Endodermal cell (in vitro differentiated cells): ENCODE data around the gene SLIT3. TPM values are rescaled to one million over a fixed set of nuclear protein-coding genes. Genes with fewer than 3 reads are reported as not detected.

Experiments used
- DNase-seq: peaks from one replicate; pipeline ENCODE4 v3.0.0-alpha.2; 2017
- H3K27ac ChIP-seq: 2 replicates; pipeline ENCODE4 v1.5.1; 2013; ENCODE audit warnings: mild to moderate bottlenecking, low read depth, low read length, moderate library complexity
- H3K27me3 ChIP-seq: 2 replicates; pipeline ENCODE4 v1.6.1; 2013; ENCODE audit warnings: mild to moderate bottlenecking, low read length, moderate library complexity; ENCODE audit not compliant: insufficient read depth, control insufficient read depth, poor library complexity, severe bottlenecking
- H3K36me3 ChIP-seq: 2 replicates; pipeline ENCODE4 v1.7.0; 2013; ENCODE audit warnings: mild to moderate bottlenecking, low read length, moderate library complexity; ENCODE audit not compliant: control insufficient read depth, insufficient read depth
- H3K4me1 ChIP-seq: one replicate; pipeline ENCODE4 v1.7.0; 2013; ENCODE audit warnings: low read length; ENCODE audit not compliant: control insufficient read depth, insufficient read depth
- H3K4me3 ChIP-seq: 2 replicates; pipeline ENCODE4 v1.5.1; 2013; ENCODE audit warnings: mild to moderate bottlenecking, low read length, moderate library complexity
- H3K9ac ChIP-seq: 2 replicates; pipeline ENCODE4 v1.6.1; 2013; ENCODE audit warnings: mild to moderate bottlenecking, low read length, moderate library complexity; ENCODE audit not compliant: poor library complexity, severe bottlenecking; ENCODE audit errors: extremely low read depth
- H3K9me3 ChIP-seq: 2 replicates; pipeline ENCODE4 v1.6.1; 2013; ENCODE audit warnings: mild to moderate bottlenecking, low read length, moderate library complexity; ENCODE audit not compliant: control insufficient read depth
- H3K27ac Mint-ChIP-seq: 2 replicates; pipeline ENCODE4 v1.8.0; 2020; ENCODE audit warnings: mixed read lengths
- H3K27me3 Mint-ChIP-seq: 2 replicates; pipeline ENCODE4 v1.8.0; 2021; ENCODE audit warnings: mild to moderate bottlenecking, mixed read lengths; ENCODE audit not compliant: insufficient read depth
- H3K36me3 Mint-ChIP-seq: 2 replicates; pipeline ENCODE4 v1.8.0; 2020; ENCODE audit warnings: low read depth, mixed read lengths
- H3K4me1 Mint-ChIP-seq: 2 replicates; pipeline ENCODE4 v1.8.0; 2020; ENCODE audit warnings: mixed read lengths
- H3K4me3 Mint-ChIP-seq: 2 replicates; pipeline ENCODE4 v1.8.0; 2020; ENCODE audit warnings: mild to moderate bottlenecking, moderate library complexity, mixed read lengths
- H3K9me3 Mint-ChIP-seq: 2 replicates; pipeline ENCODE4 v1.8.0; 2020; ENCODE audit warnings: mild to moderate bottlenecking, mixed read lengths
- WGBS, 2 experiments: methylation state at CpG; one replicate each; pipeline versions ENCODE4 v1.1.5 to v1.1.7; 2013; ENCODE audit warnings: missing lambda C conversion rate in 2 of 2, mixed read lengths in 1 of 2; ENCODE audit not compliant: insufficient coverage in 1 of 2, insufficient read length in 1 of 2; 5-methylcytosine and 5-hydroxymethylcytosine counted together
- total RNA-seq, 2 donors: library from RNA; stranded (reverse); fragmentation: NEBNext Ultra II Directional in 1 of 2; extraction: Animal tissue kit (Norgen Biotek cat#: 25700) in 1 of 2; gene quantifications; 2 replicates in 1 of 2; 3 replicates in 1 of 2; pipeline ENCODE4 v1.2.1, GENCODE V29; 2021
- TF ChIP-seq, protein P1 (sequence below): fragments of 200-600 bp; sonication (generic); conservative IDR thresholded peaks from 2 replicates; pipeline ENCODE4 v1.5.0; 2021; ENCODE audit warnings: antibody characterized with exemption, mild to moderate bottlenecking

The SLIT3 gene
- total RNA-seq, 2 donors from 2014 or later, result 2.5 to 3.4 TPM

DNA sequence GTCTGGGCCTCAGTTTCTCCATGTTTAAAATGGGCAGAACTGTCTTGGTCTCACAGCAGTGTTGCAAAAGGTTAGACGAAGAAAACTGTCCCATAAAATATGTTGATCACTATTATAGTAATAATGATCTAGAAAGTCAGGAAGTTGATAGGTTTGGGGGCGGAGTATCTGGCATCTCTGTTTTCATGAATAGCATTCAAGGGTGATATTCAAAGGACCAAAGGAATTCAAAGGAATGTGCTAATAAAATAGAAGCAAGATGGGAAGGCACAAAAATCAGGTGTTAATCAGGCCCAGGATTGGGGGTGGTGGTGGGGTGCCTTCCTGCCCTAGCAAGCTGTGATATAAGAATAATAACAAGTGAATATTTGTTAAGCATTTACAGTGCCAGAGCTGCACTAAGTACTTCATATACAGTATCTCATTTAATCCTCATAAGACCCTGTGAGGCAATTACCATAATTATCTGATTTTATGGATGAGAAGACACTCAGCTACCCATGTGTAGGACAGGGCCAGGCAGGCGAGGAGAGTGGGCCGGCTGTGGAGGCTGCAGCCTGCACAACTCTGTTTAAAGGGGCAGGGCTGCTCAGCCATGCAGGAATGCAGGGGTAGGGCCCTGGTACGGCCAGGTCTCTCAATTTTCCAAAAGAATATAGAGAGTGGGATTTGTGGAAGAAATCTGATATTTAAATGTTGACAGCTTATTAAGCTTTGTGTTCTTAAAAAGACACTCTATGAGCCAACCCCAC lies 579.8 kb downstream of the SLIT3 start:
- 80 to 90% methylated on average over 3 to 5 of the region's 5 CpGs for WGBS, 2 experiments
- Mint-ChIP-seq H3K27ac (no peak overlapping the region), H3K27me3 (peaks cover 5% of the 10 kb centered on the region)

DNA sequence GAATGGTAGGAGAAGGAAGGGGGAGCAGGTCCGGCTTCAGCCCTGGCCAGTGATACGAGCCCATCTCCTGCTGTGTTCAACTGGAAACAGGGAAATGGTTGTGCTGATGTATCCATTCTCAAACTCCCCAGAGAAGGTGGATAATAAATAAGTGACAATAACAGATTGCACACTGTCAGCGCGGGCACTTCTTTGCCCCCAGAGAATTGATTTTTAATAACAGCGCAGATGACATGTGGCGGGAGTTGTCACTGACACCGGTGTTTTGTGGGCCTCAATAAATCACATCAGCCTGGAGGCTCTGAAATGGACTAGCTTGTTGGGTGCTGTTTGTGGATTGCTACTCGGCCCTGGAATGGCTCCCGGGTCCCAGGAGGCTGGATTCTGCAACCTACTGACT lies 580.4 kb downstream of the SLIT3 start:
- H3K27me3 ChIP-seq, result peaks cover 17% of the 10 kb centered on the region
- no peaks in the 10 kb centered on the region for H3K9me3 ChIP-seq
- 90% methylated on average over 8 to 9 of the region's 9 CpGs for WGBS, 2 experiments
- Mint-ChIP-seq H3K4me1 (no peaks in the 10 kb centered on the region), H3K36me3 (no peaks in the 10 kb centered on the region), H3K4me3 (no peak overlapping the region), H3K9me3 (no peaks in the 10 kb centered on the region), H3K27me3 (peaks cover 5% of the 10 kb centered on the region), H3K27ac (no peak overlapping the region)
- no peaks in the 10 kb centered on the region for H3K36me3 ChIP-seq
- no peak overlapping the region for H3K4me3 ChIP-seq
- peak overlapping the region; percentile 38 for H3K27ac ChIP-seq
- TF ChIP-seq, protein P1, sequence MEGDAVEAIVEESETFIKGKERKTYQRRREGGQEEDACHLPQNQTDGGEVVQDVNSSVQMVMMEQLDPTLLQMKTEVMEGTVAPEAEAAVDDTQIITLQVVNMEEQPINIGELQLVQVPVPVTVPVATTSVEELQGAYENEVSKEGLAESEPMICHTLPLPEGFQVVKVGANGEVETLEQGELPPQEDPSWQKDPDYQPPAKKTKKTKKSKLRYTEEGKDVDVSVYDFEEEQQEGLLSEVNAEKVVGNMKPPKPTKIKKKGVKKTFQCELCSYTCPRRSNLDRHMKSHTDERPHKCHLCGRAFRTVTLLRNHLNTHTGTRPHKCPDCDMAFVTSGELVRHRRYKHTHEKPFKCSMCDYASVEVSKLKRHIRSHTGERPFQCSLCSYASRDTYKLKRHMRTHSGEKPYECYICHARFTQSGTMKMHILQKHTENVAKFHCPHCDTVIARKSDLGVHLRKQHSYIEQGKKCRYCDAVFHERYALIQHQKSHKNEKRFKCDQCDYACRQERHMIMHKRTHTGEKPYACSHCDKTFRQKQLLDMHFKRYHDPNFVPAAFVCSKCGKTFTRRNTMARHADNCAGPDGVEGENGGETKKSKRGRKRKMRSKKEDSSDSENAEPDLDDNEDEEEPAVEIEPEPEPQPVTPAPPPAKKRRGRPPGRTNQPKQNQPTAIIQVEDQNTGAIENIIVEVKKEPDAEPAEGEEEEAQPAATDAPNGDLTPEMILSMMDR, result no peak
- no peak for DNase-seq
- H3K9ac ChIP-seq, result no peak overlapping the region
- no peaks in the 10 kb centered on the region for H3K4me1 ChIP-seq

More for the DNA sequence above, 579.8 kb downstream of the SLIT3 start:
- no peaks in the 10 kb centered on the region for H3K4me1 ChIP-seq
- Mint-ChIP-seq H3K4me1 (no peaks in the 10 kb centered on the region), H3K4me3 (no peak overlapping the region), H3K36me3 (no peaks in the 10 kb centered on the region), H3K9me3 (peaks cover 4% of the 10 kb centered on the region)
- no peaks in the 10 kb centered on the region for H3K36me3 ChIP-seq
- TF ChIP-seq, protein P1, result no peak
- H3K9me3 ChIP-seq, result no peaks in the 10 kb centered on the region
- H3K9ac ChIP-seq, result no peak overlapping the region
- no peak overlapping the region for H3K4me3 ChIP-seq
- DNase-seq, result no peak
- H3K27ac ChIP-seq, result no peak overlapping the region
- peaks cover 17% of the 10 kb centered on the region for H3K27me3 ChIP-seq

DNA sequence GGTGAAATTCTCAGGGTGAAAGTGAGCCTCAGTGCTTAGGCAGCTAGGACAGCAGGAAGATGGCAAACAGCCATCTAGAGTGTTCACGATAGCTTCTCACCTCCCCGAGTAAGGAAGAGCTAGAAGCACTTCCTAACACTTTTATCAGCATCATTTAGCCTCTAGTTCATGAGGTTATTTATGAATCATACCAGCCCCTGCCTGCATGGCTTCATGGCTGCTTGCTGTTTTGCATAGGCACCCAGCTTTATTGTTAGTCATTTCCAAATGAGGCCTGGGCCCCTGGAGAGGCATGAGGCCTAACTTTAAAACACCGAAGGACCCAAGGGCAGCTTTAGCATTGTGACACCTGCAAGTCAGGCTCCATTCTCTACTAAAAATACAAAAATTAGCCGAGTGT lies 586.9 kb downstream of the SLIT3 start:
- H3K27ac Mint-ChIP-seq, result no peak overlapping the region
- no peak overlapping the region for H3K27ac ChIP-seq
- no peak overlapping the region for H3K4me3 ChIP-seq
- TF ChIP-seq, protein P1, result no peak
- no peaks in the 10 kb centered on the region for H3K9me3 Mint-ChIP-seq
- H3K9me3 ChIP-seq, result no peaks in the 10 kb centered on the region
- H3K27me3 Mint-ChIP-seq, result peaks cover 1% of the 10 kb centered on the region
- WGBS, 2 experiments, result 83 to 86% methylated on average over 3 to 4 of the region's 4 CpGs
- no peak overlapping the region for H3K4me3 Mint-ChIP-seq
- H3K36me3 Mint-ChIP-seq, result no peaks in the 10 kb centered on the region
- no peak overlapping the region for H3K9ac ChIP-seq
- no peaks in the 10 kb centered on the region for H3K4me1 ChIP-seq
- peak; percentile 24 for DNase-seq
- no peaks in the 10 kb centered on the region for H3K36me3 ChIP-seq
- no peaks in the 10 kb centered on the region for H3K4me1 Mint-ChIP-seq
- peaks cover 4% of the 10 kb centered on the region for H3K27me3 ChIP-seq
